Left ventricle myocardium superior (tissue), 1 donor: ENCODE measurements around the gene TRIB2. TPM values are rescaled to one million over a fixed set of nuclear protein-coding genes. Genes with fewer than 3 reads are reported as not detected.
A peak's percentile ranks its signal among the peaks of the same experiment; 100 is the strongest.

Experiments used
- ATAC-seq: fragments of 200-7000 bp; cut with Tn5 transposase; one replicate; pipeline ENCODE4 v1.9.1; 2020; ENCODE audit warnings: mild to moderate bottlenecking, moderate library complexity
- DNase-seq: peaks from one replicate; pipeline ENCODE4 v3.0.0-alpha.2; 2020
- intact Hi-C: fragments of 100-400 bp; cut with micrococcal nuclease; formaldehyde crosslinking; loops from one replicate; pipeline ENCODE4 v1.11.0; 2022
- total RNA-seq: library from RNA; stranded (reverse); fragmentation: NEBNext Ultra II Directional; extraction: Animal tissue kit (Norgen Biotek cat#: 25700); gene quantifications from one replicate; pipeline ENCODE4 v1.2.1, GENCODE V29; 2021
- donor health status: DM: no; HTN: yes; CAD: no; lungs with severe emphysema.

TRIB2 gene
- total RNA-seq, 1 donor from 2014 or later: 29.4 TPM

GRCh38 chr2:12718015-12718671 lies 1.4 kb downstream of the TRIB2 start:
- DNase-seq: peak; percentile 53
- no peak for ATAC-seq
- intact Hi-C loops: no loop called here

- DNase-seq (peak; percentile 53), ATAC-seq (no peak)
- intact Hi-C loops: no loop called here
Observed at GRCh38 chr2:12718711-12719399, 2.1 kb downstream of the TRIB2 start.

- intact Hi-C loops: loop anchor here (5.0 to 10.0 kb wide), 3 partner anchors 105 to 288 kb away; no protein-coding TSS in a partner anchor
- ATAC-seq (no peak), DNase-seq (no peak)
Observed at GRCh38 chr2:12719400-12720277, 2.9 kb downstream of the TRIB2 start.

- ATAC-seq: no peak
Observed at GRCh38 chr2:12720278-12720620, 3.5 kb downstream of the TRIB2 start.

GRCh38 chr2:12720754-12721378 lies 4.1 kb downstream of the TRIB2 start:
- intact Hi-C loops: loop anchor here (5.0 to 10.0 kb wide), 3 partner anchors 104 to 286 kb away; no protein-coding TSS in a partner anchor
- DNase-seq (no peak), ATAC-seq (no peak)

More at GRCh38 chr2:12720278-12720620, 3.5 kb downstream of the TRIB2 start:
- DNase-seq: no peak
- intact Hi-C loops: loop anchor here (5.0 to 10.0 kb wide), 3 partner anchors 105 to 287 kb away; no protein-coding TSS in a partner anchor

GRCh38 chr2:12721566-12722446 lies 5.1 kb downstream of the TRIB2 start:
- DNase-seq: no peak
- intact Hi-C loops: loop anchor here (5.0 to 10.0 kb wide), 3 partner anchors 103 to 285 kb away; no protein-coding TSS in a partner anchor
- ATAC-seq: no peak

GRCh38 chr2:12722447-12723316 lies 5.9 kb downstream of the TRIB2 start:
- ATAC-seq: no peak
- intact Hi-C loops: loop anchor here (5.0 to 10.0 kb wide), 3 partner anchors 102 to 285 kb away; no protein-coding TSS in a partner anchor
- DNase-seq: no peak

GRCh38 chr2:12723736-12724463 lies 7.2 kb downstream of the TRIB2 start:
- DNase-seq: no peak
- intact Hi-C loops: loop anchor here (5.0 to 10.0 kb wide), 3 partner anchors 101 to 283 kb away; no protein-coding TSS in a partner anchor
- ATAC-seq: no peak

- intact Hi-C loops: loop anchor here (10.0 kb wide), 1 partner anchor 99 kb away; no protein-coding TSS in a partner anchor
- ATAC-seq (peak; percentile 68), DNase-seq (peak; percentile 52)
Observed at GRCh38 chr2:12725233-12726187, 8.8 kb downstream of the TRIB2 start.

GRCh38 chr2:12726271-12726670 lies 9.5 kb downstream of the TRIB2 start:
- no peak for DNase-seq
- intact Hi-C loops: loop anchor here (10.0 kb wide), 1 partner anchor 99 kb away; no protein-coding TSS in a partner anchor
- ATAC-seq: no peak

- DNase-seq (no peak), ATAC-seq (no peak)
- intact Hi-C loops: loop anchor here (10.0 kb wide), 1 partner anchor 98 kb away; no protein-coding TSS in a partner anchor
Observed at GRCh38 chr2:12727065-12727464, 10.3 kb downstream of the TRIB2 start.

- intact Hi-C loops: loop anchor here (10.0 kb wide), 1 partner anchor 97 kb away; no protein-coding TSS in a partner anchor
- no peak for ATAC-seq
- no peak for DNase-seq
Observed at GRCh38 chr2:12727641-12728040, 10.9 kb downstream of the TRIB2 start.

- intact Hi-C loops: loop anchor here (10.0 kb wide), 1 partner anchor 97 kb away; no protein-coding TSS in a partner anchor
- no peak for DNase-seq
- ATAC-seq: no peak
Observed at GRCh38 chr2:12728221-12728777, 11.6 kb downstream of the TRIB2 start.

GRCh38 chr2:12730265-12730664 lies 13.5 kb downstream of the TRIB2 start:
- DNase-seq: no peak
- no peak for ATAC-seq
- intact Hi-C loops: loop anchor here (10.0 kb wide), 1 partner anchor 75 kb away; no protein-coding TSS in a partner anchor
